Trophoblast cell (in vitro differentiated cells and primary cell): Measurements from ENCODE around the gene ALK.

ENCODE experiments used
- DNase-seq, 2 donors: peaks; one replicate each; pipeline ENCODE4 v3.0.0-alpha.2; 2016
- H2AFZ ChIP-seq: 2 replicates; pipeline ENCODE4 v1.6.1; 2013; ENCODE audit warnings: low read length, moderate library complexity, mild to moderate bottlenecking; ENCODE audit not compliant: insufficient read depth, poor library complexity
- H2AK5ac ChIP-seq: 2 replicates; pipeline ENCODE4 v1.6.1; 2013; ENCODE audit warnings: mild to moderate bottlenecking, low read length
- H2BK120ac ChIP-seq: 2 replicates; pipeline ENCODE4 v1.6.1; 2013; ENCODE audit warnings: low read length, mild to moderate bottlenecking, moderate library complexity; ENCODE audit not compliant: insufficient read depth, poor library complexity
- H2BK12ac ChIP-seq: 2 replicates; pipeline ENCODE4 v1.6.1; 2013; ENCODE audit warnings: mild to moderate bottlenecking, low read length, moderate library complexity
- H2BK5ac ChIP-seq: 2 replicates; pipeline ENCODE4 v1.6.1; 2013; ENCODE audit warnings: low read length, low read depth, moderate library complexity, mild to moderate bottlenecking; ENCODE audit not compliant: poor library complexity
- H3K14ac ChIP-seq: 2 replicates; pipeline ENCODE4 v1.6.1; 2013; ENCODE audit warnings: mild to moderate bottlenecking, low read length
- H3K18ac ChIP-seq: 2 replicates; pipeline ENCODE4 v1.6.1; 2013; ENCODE audit warnings: mild to moderate bottlenecking, low read length
- H3K23ac ChIP-seq: 2 replicates; pipeline ENCODE4 v1.6.1; 2013; ENCODE audit warnings: low read length
- H3K27ac ChIP-seq: 2 replicates; pipeline ENCODE4 v1.5.1; 2013; ENCODE audit warnings: low read depth, mild to moderate bottlenecking, inconsistent platforms, low read length, moderate library complexity
- H3K27me3 ChIP-seq: 2 replicates; pipeline ENCODE4 v1.6.1; 2013; ENCODE audit warnings: inconsistent platforms, mild to moderate bottlenecking, low read length, moderate library complexity; ENCODE audit not compliant: insufficient read depth
- H3K36me3 ChIP-seq, 2 experiments: 1 replicate in 1 of 2; 2 replicates in 1 of 2; pipeline ENCODE4 v1.6.1; 2013; ENCODE audit warnings: low read length in 2 of 2, mild to moderate bottlenecking in 2 of 2, moderate library complexity in 1 of 2; ENCODE audit not compliant: insufficient read depth in 2 of 2, control insufficient read depth in 1 of 2
- H3K4ac ChIP-seq: 2 replicates; pipeline ENCODE4 v1.6.1; 2013; ENCODE audit warnings: low read depth, mild to moderate bottlenecking, low read length, moderate library complexity
- H3K4me1 ChIP-seq, 2 experiments: 1 replicate in 1 of 2; 2 replicates in 1 of 2; pipeline ENCODE4 v1.6.1; 2013; ENCODE audit warnings: low read length in 2 of 2, mild to moderate bottlenecking in 2 of 2, moderate library complexity in 1 of 2; ENCODE audit not compliant: insufficient read depth in 2 of 2, control insufficient read depth in 1 of 2
- H3K4me2 ChIP-seq: 2 replicates; pipeline ENCODE4 v1.6.1; 2013; ENCODE audit warnings: inconsistent platforms, mild to moderate bottlenecking, low read length, moderate library complexity
- H3K4me3 ChIP-seq: 2 replicates; pipeline ENCODE4 v1.5.1; 2013; ENCODE audit warnings: mild to moderate bottlenecking, low read depth, low read length, inconsistent platforms
- H3K79me1 ChIP-seq: one replicate; pipeline ENCODE4 v1.6.1; 2013; ENCODE audit warnings: low read length
- H3K79me2 ChIP-seq: 2 replicates; pipeline ENCODE4 v1.6.1; 2013; ENCODE audit warnings: low read length, mild to moderate bottlenecking; ENCODE audit not compliant: control insufficient read depth, insufficient read depth, poor library complexity
- H3K9ac ChIP-seq: 2 replicates; pipeline ENCODE4 v1.6.1; 2013; ENCODE audit warnings: mild to moderate bottlenecking, low read length
- H3K9me3 ChIP-seq: 2 replicates; pipeline ENCODE4 v1.6.1; 2013; ENCODE audit warnings: low read depth, mild to moderate bottlenecking, control low read depth, inconsistent platforms, low read length; ENCODE audit not compliant: insufficient read depth
- H4K12ac ChIP-seq: 2 replicates; pipeline ENCODE4 v1.6.1; 2013; ENCODE audit warnings: low read depth, mild to moderate bottlenecking, low read length, moderate library complexity
- H4K8ac ChIP-seq: 2 replicates; pipeline ENCODE4 v1.6.1; 2013; ENCODE audit warnings: low read depth, mild to moderate bottlenecking, low read length, moderate library complexity
- H4K91ac ChIP-seq: one replicate; pipeline ENCODE4 v1.6.1; 2013; ENCODE audit warnings: low read depth, mild to moderate bottlenecking, low read length, moderate library complexity
- WGBS: extraction: QIAGEN DNeasy Blood & Tissue Kit; methylation state at CpG from one replicate; pipeline ENCODE4 v1.1.7; 2013; ENCODE audit warnings: missing lambda C conversion rate; ENCODE audit not compliant: insufficient read length, insufficient coverage; ENCODE audit errors: extremely low coverage; 5-methylcytosine and 5-hydroxymethylcytosine counted together

Gene ALK

DNA sequence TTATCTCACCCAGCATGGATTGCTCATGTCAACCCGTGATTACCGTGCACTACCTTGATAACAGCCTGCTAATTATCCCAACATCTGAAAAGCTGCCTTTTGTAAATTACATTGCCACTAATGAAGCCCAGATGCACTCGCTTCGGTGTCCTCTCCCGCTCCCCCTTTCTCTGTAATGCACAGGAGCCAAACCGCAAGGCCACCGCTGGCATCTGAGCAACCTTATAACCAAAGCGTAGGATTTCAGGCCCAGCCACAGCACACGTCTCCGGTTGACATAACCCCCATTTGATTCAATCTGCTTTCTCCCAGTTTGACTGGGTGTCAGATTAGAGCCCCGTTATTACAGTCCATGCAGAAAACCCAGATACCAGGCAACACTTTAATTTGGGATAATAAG is 341.2 kb downstream of the ALK start:
- Histone ChIP-seq H2AFZ (no peak overlapping the region), H2AK5ac (no peak overlapping the region), H4K12ac (no peak overlapping the region), H3K18ac (no peak overlapping the region), H3K4me1 (no peaks in the 10 kb centered on the region), H3K27me3 (no peaks in the 10 kb centered on the region), H3K79me1 (no peaks in the 10 kb centered on the region), H3K14ac (no peak overlapping the region), H3K9ac (no peak overlapping the region), H3K79me2 (no peaks in the 10 kb centered on the region), H3K23ac (no peak overlapping the region), H3K36me3 (no peaks in the 10 kb centered on the region), H4K91ac (no peak overlapping the region), H3K4me3 (no peak overlapping the region), H3K9me3 (no peaks in the 10 kb centered on the region), H4K8ac (no peak overlapping the region), H3K4me2 (no peak overlapping the region), H2BK5ac (no peak overlapping the region), H3K27ac (no peak overlapping the region), H3K4ac (no peak overlapping the region), H2BK12ac (no peak overlapping the region), H2BK120ac (no peak overlapping the region)
- WGBS: no CpG with 5 or more reads among the region's 11 CpGs
- no peak for DNase-seq

GRCh38 chr2:29579495-29580169 is 341.8 kb downstream of the ALK start:
- Histone ChIP-seq H3K79me2 (no peaks in the 10 kb centered on the region), H2BK5ac (no peak overlapping the region), H3K79me1 (no peaks in the 10 kb centered on the region), H3K4me3 (no peak overlapping the region), H3K27me3 (no peaks in the 10 kb centered on the region), H3K4ac (no peak overlapping the region), H2BK12ac (no peak overlapping the region), H3K9ac (no peak overlapping the region), H2AK5ac (no peak overlapping the region), H4K91ac (no peak overlapping the region), H3K36me3 (no peaks in the 10 kb centered on the region), H3K23ac (no peak overlapping the region), H4K8ac (no peak overlapping the region), H3K27ac (no peak overlapping the region), H2AFZ (no peak overlapping the region), H4K12ac (no peak overlapping the region), H2BK120ac (no peak overlapping the region), H3K4me2 (no peak overlapping the region), H3K14ac (no peak overlapping the region), H3K18ac (no peak overlapping the region), H3K9me3 (no peaks in the 10 kb centered on the region), H3K4me1 (no peaks in the 10 kb centered on the region)
- DNase-seq: no peak
- no CpG with 5 or more reads among the region's 8 CpGs for WGBS

DNA sequence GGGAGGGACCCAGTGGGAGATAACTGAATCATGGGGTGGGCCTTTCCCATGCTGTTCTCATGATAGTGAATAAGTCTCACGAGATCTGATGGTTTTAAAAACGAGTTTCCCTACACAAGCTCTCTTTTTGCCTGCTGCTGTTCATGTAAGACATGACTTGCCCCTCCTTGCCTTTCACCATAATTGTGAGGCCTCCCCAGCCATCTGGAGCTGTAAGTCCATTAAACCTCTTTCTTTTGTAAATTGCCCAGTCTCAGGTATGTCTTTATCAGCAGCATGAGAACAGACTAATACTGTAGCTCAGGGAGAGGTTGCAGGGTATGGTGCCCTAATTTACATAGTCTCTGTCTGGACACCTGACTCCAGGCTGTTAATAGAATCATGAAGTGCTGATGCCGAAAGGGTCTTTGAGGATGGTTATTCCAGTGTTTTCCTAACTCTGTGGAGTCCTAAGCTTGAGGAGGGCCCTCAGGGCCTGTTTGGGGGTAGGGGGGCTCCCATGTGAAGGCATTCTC is 343.2 kb downstream of the ALK start:
- Histone ChIP-seq H3K4me2 (no peak overlapping the region), H3K14ac (no peak overlapping the region), H3K23ac (no peak overlapping the region), H3K79me1 (no peaks in the 10 kb centered on the region), H3K4me3 (no peak overlapping the region), H2BK120ac (no peak overlapping the region), H4K12ac (no peak overlapping the region), H3K27me3 (no peaks in the 10 kb centered on the region), H3K4me1 (no peaks in the 10 kb centered on the region), H2AK5ac (no peak overlapping the region), H3K9me3 (no peaks in the 10 kb centered on the region), H3K9ac (no peak overlapping the region), H4K91ac (no peak overlapping the region), H2BK12ac (no peak overlapping the region), H3K27ac (no peak overlapping the region), H3K36me3 (no peaks in the 10 kb centered on the region), H2BK5ac (no peak overlapping the region), H2AFZ (no peak overlapping the region), H3K18ac (no peak overlapping the region), H3K79me2 (no peaks in the 10 kb centered on the region), H4K8ac (no peak overlapping the region), H3K4ac (no peak overlapping the region)
- DNase-seq: no peak
- no CpG with 5 or more reads among the region's 3 CpGs for WGBS

- no peak overlapping the region for H3K14ac ChIP-seq
- H2BK5ac ChIP-seq: no peak overlapping the region
- no peaks in the 10 kb centered on the region for H3K27me3 ChIP-seq
- no peak overlapping the region for H2BK120ac ChIP-seq
- H3K4me1 ChIP-seq: no peaks in the 10 kb centered on the region
- DNase-seq: no peak
- H4K91ac ChIP-seq: no peak overlapping the region
- H4K12ac ChIP-seq: no peak overlapping the region
- no peak overlapping the region for H2AFZ ChIP-seq
- no peaks in the 10 kb centered on the region for H3K79me1 ChIP-seq
- no peak overlapping the region for H3K9ac ChIP-seq
- H3K18ac ChIP-seq: no peak overlapping the region
- no peak overlapping the region for H4K8ac ChIP-seq
- no peak overlapping the region for H3K27ac ChIP-seq
- H3K79me2 ChIP-seq: no peaks in the 10 kb centered on the region
- H3K4ac ChIP-seq: no peak overlapping the region
- no CpG with 5 or more reads among the region's 3 CpGs for WGBS
- H3K4me2 ChIP-seq: no peak overlapping the region
- H3K9me3 ChIP-seq: no peaks in the 10 kb centered on the region
- no peak overlapping the region for H3K23ac ChIP-seq
- H2BK12ac ChIP-seq: no peak overlapping the region
- H3K4me3 ChIP-seq: no peak overlapping the region
- H3K36me3 ChIP-seq: no peaks in the 10 kb centered on the region
- H2AK5ac ChIP-seq: no peak overlapping the region
Measured at GRCh38 chr2:29576231-29576630, 345.2 kb downstream of the ALK start.
